A549 treated with Mapracorat at 1 μM for 4 hours (cell line): Measurements from ENCODE around the gene THTPA. TPM values are rescaled to one million over a fixed set of nuclear protein-coding genes. Genes with fewer than 3 reads are reported as not detected.

ENCODE experiments used
- total RNA-seq: library from RNA; stranded (reverse); fragments of 200-300 nt; extraction: Qiagen RNA extraction; gene quantifications from 5 replicates; pipeline ENCODE4 v1.2.3, GENCODE V29; 2022

THTPA gene, protein sequence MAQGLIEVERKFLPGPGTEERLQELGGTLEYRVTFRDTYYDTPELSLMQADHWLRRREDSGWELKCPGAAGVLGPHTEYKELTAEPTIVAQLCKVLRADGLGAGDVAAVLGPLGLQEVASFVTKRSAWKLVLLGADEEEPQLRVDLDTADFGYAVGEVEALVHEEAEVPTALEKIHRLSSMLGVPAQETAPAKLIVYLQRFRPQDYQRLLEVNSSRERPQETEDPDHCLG
- 12.6 to 14.9 TPM (median 13.7 TPM) in 5 replicates for total RNA-seq

GRCh38 chr14:23555882-23556699, at the start of gene THTPA:
Gene THTPA, plus strand, starts transcription at chr14:23556271. Its CDS starts 487 bp downstream, at chr14:23556758.

GRCh38 chr14:23551266-23552028, 4.6 kb upstream of the THTPA start, which contains the start of gene ZFHX2:
Gene ZFHX2, minus strand, starts transcription at chr14:23551765. Its CDS starts 16,440 bp downstream, at chr14:23535325.

DNA sequence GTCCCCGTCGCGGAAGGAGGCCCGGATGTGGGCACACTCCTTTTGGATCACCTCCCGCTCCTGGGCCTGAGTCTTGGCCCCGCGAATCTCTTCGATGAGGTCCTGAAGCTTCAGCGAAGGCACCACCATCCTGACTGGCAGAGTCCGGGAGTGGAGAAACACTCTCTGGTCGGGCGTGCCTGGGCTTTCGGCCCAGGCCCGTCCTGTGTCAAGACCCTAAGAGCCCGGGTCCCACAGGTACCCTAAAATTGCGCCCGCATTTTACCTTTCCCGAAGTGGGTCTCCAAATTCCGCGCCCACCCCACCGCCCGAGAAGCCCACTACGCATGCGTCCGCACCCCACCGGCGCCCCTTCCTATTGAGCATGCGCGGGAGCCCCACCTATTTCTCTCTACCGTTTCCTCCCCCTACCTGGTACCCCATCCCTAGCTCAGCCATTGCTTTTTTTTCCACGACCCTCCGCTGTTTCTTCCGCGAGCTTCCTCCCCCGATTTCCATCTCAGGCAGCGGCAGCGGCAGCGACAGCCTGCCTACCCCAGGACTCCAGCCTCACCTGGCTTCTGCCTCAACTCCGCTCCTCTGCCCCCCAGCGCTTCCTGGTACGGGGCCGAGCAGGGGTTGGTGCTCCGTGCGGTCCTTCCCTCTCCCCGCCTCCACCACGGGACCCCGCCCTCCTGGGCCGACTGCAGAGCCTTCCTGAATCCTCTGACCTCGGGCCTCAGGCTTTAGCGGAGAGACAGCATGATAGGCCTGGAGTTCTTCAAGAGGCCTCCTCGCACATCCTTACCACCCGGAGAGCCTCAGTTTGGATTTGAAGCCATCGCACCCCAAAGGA, 11.3 kb downstream of the THTPA start, which contains the start of gene AP1G2:
TSS of gene AP1G2 (minus strand) at position 606 of the 835 bp plus-strand sequence. CDS start at position 129, 477 bp downstream.

DNA sequence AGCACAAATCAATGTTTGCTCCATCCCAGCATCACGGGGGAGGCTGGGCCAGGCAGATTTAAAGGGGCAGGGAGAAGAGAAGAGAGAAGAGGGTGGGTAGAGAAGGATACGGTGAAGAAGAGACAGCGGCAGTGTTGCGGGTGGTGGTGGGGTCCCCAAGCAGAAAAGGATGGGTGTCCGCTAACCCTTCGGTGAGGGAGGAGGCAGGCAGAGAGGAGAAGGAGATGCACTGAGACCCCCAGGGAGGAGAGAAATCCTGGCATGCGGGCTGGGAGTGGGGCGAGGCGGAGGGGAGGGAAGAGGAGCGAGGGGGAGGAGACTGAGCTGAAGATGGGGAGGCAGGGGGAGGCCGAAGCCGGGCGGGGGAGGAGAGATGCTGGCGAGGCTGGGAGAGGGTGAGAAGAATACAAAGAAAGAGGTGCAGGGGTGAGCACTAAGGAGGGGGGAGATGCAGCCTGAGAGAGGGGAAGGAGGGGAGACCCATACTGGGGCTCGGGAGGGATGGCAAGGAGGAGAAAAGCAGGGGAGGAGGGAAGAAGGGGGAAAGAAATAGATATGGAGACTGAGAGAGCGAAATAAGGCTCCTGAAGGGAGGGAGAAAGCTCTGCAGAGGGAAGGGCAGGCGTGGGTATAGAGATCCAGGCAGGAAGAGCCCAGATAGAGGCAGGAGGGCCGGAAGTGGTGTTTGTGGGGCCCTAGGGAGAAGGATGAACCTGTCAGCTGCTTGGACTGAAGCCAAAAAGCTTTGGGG, 22.7 kb downstream of the THTPA start, which contains the start of gene JPH4:
TSS of gene JPH4 (minus strand) at position 231 of the 751 bp plus-strand sequence. CDS start 1,337 bp downstream, outside the sequence.

Other genes with a start within 250 kb of the THTPA start
- gene BCL2L2, start 249.4 kb upstream of the THTPA start, total RNA-seq, result 15.9 to 20.7 TPM (median 19.0 TPM) in 5 replicates
- 142 to 156 TPM (median 145 TPM) in 5 replicates for gene PABPN1, start 234.8 kb upstream of the THTPA start, total RNA-seq
- 5.5 to 9.4 TPM (median 6.6 TPM) in 5 replicates for gene SLC22A17, start 203.4 kb upstream of the THTPA start, total RNA-seq
- gene EFS, start 191.1 kb upstream of the THTPA start, total RNA-seq, result not detected in 5 replicates
- not detected in 5 replicates for gene IL25, start 183.5 kb upstream of the THTPA start, total RNA-seq
- not detected in 5 replicates for gene CMTM5, start 179.2 kb upstream of the THTPA start, total RNA-seq
- 0.03 to 0.11 TPM (median 0.06 TPM) in 4 of 5 replicates, not detected in the other for gene MYH6, start 148.0 kb upstream of the THTPA start, total RNA-seq
- gene MYH7, start 120.6 kb upstream of the THTPA start, total RNA-seq, result not detected in 5 replicates
- gene NGDN, start 86.6 kb upstream of the THTPA start, total RNA-seq, result 56.7 to 74.9 TPM (median 61.2 TPM) in 5 replicates
- 0.47 to 0.95 TPM (median 0.81 TPM) in 5 replicates for gene ZFHX2, start 4.5 kb upstream of the THTPA start, total RNA-seq
- gene AP1G2, start 11.5 kb downstream of the THTPA start, total RNA-seq, result 41.8 to 55.8 TPM (median 48.2 TPM) in 5 replicates
- 0.05 to 0.06 TPM (median 0.06 TPM) in 3 of 5 replicates, not detected in the others for gene JPH4, start 22.5 kb downstream of the THTPA start, total RNA-seq
- 5.4 to 8.5 TPM (median 6.2 TPM) in 5 replicates for gene DHRS2, start 80.1 kb downstream of the THTPA start, total RNA-seq